Esophagus squamous epithelium (tissue), 4 donors: ENCODE measurements around the gene EPHA2.

ENCODE experiments used
- CTCF ChIP-seq, 6 experiments: fragments of 450-650 bp in 4 of 6; fragments of 200-600 bp in 2 of 6; sonication (generic) in 2 of 6; IDR thresholded peaks; one replicate each; pipeline ENCODE4 v1.5.1; 2016 to 2019; ENCODE audit warnings: antibody characterized with exemption in 6 of 6, mild to moderate bottlenecking in 4 of 6, moderate library complexity in 4 of 6
- POLR2A ChIP-seq, 4 donors: fragments of 450-650 bp; IDR thresholded peaks; one replicate each; pipeline ENCODE4 v1.6.1; 2017; ENCODE audit warnings: antibody characterized with exemption in 4 of 4, mild to moderate bottlenecking in 4 of 4, moderate library complexity in 3 of 4

DNA sequence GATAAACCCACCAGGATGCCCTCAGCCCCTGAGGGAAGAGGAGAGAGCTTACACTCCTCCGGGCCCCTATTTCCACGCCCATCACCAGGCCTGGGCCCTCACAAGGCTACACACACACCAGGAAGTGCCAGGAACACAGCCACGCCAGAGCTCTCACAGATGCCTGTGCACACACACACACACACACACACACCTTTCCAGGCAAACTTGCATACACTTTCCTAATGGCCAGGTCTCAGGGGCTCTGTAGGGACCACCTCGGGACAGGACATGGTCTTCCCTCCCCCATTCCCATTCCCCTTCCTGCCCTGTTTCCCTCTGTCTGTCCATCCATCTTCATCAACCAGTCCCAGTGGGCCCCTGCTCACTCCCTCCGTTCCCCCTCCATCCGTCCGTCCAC is 9.7 kb upstream of the EPHA2 start:
- no peak for TF ChIP-seq CTCF (IDR thresholded peaks at IDR 0.05)
- no peak for TF ChIP-seq POLR2A (IDR thresholded peaks at IDR 0.05)
